GM19238 (cell line): Measurements from ENCODE around the gene RUFY4.
"Not testable (repeated sequence)": the region's sequence is repeated elsewhere in the genome, so short reads cannot be mapped to it uniquely, and the experiment has no call there.

ENCODE experiments used
- DNase-seq: peaks from one replicate; pipeline ENCODE4 v3.0.0; 2011; ENCODE audit warnings: low spot score; ENCODE audit not compliant: insufficient read length

The RUFY4 gene

DNA sequence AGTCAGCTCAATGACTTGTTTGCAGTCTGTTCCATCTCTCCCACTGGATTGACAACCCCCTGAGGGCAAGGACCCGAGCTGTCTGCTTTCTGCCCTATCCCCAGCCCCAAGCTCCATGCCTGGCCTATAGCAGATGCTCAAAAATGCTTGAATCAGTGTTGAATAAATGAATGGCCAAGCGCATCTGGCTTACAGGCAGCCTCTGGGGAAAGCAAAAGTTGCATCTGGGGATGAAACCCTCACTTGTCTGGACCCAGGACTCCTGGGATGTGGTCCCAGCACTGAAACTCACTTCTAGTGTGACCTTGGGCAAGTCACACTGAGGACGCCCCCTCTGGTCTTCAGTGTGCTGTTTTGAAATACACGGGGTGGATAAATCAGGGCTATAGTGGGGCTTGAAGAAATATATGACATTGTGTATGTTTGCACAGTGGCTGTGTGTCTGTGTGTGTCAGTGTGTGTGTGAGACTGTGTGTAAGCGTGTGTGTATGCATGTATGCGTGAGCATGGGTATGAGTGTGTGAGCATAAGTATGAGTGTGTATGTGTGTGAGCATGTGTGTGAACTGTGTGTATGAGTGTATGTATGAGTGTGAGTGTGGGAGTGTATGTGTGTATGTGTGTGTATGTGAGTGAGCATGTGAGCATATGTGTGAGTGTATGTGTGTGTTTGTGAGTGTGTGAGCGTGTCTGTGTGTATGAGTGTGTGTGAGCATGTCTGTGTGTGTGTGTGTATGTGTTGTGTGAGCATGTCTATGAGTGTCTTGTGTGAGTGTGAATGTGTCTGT lies 38.5 kb upstream of the RUFY4 start:
- DNase-seq: no peak

DNA sequence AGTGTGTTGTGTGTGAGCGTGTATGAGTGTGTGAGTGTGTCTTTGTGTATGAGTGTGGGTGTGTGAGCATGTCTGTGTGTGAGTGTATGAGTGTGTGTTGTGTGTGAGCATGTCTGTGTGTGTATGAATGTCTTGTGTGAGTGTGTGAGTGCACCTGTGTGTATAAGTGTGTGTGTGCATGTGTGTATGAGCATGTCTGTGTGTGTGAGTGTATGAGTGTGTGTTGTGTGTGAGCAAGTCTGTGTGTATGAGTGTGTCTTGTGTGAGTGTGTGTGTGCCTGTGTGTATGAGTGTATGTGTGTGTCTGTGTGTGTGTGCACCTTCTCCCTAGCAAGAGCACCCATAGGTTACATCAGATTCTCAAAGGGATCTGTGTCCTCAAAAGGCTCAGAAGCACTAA lies 37.8 kb upstream of the RUFY4 start:
- no peak for DNase-seq

DNA sequence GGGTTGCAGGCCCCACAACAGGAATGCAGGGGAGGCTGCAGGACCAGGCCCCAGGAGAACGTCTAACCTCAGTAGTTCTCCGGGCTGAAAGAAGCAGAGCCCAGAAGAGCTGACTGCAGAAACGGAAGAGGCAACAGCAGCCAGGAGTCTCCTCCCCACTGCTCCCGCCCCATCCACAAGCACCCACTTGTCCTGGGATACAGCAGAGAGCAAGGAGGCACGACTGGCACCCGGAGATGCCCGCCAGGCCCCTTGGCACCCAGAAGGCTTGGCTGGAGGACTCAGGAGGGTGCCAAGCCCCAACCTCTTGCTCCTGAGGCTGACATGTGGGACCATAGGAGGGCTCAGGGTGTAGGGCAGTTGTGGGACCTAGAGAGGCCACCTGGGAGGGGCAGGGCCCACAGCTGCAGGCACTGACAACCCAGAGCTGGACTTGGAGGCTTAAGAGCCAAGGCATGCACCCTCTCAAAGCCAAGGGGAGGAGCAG lies 37.2 kb upstream of the RUFY4 start:
- DNase-seq: no peak

DNA sequence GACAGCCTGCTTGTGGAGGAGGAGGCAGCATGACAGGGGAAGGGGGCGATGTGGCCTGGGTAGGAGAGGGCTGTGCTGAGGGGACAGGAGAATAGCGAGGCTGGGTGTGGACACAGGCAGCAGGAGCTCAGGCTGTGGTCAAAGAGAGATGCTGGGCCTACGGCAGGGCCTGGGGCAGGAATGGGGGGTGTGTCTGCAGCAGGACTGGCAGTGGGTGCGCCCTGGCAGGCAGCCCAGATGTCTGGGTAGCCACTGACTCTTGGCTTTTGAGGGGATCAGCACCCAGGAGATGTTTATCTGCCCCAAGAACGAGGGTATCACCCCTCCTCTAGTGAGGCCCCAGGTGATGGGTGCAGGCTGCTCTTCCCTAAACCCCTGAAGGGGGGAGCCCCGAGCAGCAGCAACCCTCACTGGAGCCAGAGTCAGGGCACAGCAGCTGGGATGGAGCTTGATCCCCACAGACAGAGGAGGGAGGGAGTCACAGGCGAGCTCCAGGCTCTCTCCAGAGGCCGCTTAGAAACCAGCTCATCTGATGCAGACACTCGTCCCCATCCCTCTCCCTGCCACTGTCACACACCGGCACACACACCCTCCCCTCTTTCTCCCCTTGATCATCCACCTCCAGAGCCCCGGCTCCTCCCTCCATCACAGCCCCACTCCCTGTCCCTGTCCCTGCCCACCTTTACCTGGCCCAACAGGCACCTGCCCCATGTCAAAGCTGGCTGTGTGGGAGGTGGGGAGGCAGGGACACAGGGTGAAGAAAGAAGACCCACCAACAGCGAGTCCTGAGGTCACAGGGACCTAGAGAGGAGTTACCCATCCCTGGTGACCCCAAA lies 36.5 kb upstream of the RUFY4 start:
- no peak for DNase-seq

DNA sequence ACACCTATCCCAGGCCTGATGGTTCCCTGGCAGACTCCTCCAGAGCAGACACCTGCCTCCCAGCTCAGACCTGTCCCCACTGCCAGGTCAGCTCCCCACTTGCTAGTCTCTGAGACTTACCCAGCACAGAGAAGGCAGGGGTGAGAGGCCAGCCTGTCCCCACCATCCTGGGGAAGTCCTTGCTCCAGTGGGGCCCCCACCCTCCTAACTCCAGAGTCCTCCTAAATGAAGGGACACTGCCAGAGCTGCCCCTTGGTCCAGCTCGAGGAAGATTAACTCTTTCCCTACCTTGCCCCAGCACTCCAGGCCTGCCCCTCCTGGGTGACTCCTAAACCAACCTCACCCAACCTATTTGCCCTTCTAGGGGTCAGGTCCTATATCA lies 35.9 kb upstream of the RUFY4 start:
- no peak for DNase-seq

DNA sequence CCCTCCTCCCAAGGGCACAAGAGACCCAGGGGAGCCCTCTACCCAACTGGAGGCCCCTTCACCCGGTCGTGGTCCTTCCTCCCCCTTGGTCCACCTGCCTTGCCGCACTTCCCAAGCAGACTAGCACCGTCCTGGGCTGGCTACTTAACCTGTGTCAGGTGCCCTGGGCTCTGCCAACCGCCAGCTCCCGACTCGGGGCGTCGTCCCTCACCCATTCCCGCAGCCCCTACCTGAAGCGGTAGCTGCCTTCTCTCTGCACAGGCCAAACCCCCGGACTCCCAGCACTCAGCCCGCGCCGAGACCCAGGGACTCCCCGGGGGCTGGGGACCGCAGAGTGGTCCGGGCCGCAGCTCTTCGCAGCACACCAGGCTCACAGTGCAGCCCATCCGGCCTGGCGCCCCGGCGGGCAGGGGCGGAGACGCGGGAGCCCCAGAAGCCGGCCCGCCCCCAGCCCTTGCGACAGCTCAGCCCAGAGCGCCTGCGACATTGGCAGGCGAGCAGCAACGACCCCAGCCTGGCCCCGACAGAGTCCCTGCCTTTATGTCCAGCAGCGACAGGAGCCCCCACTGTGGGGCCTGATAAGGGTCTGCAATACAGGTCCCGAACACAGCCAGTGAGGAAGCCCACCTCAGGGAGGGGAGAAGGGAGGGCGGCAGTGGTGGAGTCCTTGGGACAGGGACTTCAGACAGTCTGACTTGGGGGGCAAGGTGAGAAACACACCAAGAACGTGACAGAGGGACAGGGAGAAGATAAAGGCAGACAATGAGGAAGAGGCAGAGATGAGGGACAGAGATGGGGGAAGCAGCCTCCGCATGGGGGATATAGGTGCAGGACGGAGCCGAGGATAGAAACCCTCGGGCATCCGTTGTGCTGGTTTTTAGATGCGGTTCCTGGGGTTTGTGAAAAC lies 35.2 kb upstream of the RUFY4 start:
- DNase-seq: no peak

DNA sequence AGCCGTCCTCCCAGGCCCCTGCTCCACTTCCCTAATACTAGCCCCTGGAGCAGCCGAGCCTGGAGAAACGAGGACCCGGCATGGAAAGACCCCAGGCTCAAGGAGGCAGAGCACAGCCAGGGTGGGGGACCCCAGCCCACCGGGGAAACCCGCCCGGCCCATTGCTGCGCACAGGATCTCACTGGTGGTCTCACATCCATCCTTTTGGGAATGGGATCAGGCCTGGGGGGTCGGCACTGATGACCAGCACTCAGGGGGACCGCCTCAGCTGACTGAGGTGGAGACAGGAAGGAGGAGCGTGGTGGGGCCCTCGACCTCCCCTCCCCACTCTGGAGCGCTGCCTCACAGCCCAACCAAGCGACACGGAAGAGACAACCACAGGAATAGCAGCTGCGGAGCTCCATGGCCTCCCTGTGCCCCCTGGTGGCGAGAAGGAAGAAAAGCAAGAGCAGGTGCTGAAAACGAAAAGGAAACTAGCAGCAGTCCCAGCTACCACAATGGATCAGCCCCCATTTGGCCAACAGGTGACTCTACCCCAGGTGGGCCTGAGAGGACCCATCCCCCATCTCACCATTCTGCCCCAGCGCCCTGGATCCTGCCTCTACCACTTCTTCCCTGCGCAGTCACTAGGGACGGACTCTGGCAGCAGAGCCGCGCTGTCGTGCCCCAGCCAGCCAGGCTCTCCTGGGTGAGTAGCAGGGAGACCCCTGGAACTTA lies 34.4 kb upstream of the RUFY4 start:
- DNase-seq: peak; percentile 54

DNA sequence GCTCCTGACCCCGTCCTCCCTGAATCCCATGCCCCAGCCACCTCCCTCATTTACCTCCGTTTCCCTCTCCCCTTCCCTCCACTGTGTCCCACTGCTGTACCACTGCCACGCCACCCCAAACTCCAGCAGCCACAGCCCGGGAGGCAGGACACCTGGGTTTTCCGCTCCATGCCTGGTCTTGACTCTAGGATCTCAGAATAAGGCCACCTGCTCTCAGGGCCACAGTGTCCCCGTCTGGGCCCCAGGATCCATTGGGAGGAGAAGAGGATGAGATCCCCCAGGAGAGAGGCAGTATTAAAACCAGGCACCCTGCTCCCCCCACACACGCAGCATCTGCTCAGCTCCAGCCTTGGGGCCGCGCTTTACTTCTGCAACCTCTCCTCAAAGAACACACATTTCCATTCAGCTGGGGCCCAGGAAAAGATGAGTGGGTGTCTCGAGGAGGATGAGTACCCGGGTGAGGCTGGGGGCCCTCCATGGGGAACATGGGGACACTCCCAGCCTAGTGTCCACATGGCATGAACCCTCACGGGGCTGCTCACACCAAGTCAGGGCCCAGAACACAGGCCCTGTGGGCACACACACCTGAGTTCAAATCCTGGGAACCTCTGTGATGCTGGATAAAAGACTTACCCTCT lies 33.5 kb upstream of the RUFY4 start:
- no peak for DNase-seq

DNA sequence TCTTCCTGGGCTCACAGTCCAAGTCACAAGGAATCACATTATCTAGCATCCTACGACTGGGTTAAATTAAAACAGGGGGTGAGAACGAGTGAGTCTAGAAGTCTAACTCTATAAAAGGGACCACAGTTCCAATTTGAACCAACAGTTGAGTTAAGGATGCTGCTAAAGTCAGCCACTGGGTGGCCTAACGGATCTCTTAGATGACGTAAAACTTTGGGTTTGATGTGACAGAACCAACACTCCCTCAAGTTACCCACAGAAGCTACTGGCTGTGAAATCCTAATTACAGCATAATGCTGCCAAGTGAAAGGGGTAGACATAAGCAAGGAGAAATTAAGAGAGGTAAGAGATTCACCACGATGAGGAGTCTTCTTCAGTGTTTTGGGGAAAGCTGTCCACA lies 32.7 kb upstream of the RUFY4 start:
- DNase-seq: no peak

DNA sequence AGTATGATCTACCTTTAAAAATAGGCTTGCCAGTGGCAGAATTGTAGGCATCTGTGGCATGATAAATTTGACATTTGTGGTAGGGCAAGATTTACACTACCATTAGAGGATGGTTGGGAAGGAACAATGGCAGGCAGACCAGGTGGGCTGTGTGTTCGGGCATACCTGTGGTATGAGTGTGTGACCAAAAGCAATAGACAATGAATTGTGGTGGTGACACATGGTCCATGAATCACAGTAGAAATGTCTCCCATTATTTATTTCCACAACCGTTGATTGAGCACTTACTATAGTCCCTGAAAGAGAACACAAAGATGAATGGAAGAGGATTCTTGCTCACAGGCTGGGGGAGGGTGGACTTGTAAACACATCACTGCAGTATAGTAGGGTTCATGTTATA lies 29.9 kb upstream of the RUFY4 start:
- no peak for DNase-seq

DNA sequence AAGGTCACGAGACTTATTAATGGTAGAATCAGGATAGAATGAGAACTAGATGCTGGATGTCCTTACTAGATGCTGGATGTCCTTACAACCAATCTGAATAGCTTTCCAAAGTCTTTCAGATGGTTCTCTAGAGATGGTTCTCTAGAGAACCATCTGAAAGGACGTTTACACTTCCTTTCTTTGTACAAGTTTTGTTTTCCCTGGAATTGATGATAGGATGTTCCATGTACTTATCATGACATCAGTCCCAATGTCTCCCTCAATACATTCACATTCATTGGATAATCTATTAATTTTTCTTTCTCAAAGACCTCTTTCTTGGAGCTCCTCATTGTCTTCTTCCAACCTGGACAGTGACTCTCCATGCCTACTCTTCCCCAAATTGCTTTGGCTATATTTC lies 28.2 kb upstream of the RUFY4 start:
- no peak for DNase-seq

DNA sequence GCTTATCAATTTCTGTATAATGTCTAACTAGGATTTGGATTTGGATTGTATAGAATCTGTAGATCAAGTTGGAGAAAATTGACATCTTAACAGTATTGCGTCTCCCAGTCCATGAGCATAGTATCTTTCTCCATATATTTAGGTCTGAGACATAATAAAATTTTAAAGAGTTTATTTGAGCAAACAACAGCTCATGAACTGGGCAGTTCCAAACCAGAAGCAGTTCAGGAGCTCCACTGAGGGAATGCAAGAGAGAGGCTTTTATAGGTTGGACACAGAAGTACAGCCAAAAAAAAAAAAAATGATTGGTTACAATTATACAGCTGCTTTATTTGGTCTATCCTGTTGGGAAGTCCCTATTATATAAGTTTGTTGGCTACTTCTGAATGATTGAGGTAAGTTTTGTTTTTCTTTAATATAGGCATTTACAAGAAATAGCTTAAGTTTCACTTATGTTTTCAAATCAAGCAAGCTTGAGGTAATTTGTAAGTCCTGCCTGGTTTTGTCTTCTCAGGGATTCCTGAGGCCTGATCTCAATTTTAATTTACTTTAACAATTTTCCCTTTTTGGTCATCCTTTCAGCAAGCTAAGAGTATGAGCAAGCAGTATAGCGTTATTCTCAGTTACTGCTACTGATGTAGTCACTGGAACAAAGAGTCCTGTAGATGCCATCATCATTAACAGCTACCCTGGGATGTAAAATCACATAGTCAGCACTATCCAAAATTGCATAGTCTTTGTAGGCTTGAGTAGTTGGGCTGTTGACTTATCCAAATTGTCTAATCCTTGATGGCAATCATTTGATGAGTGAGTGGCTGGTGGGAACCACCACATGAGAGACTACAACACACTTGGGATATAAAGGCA lies 27.5 kb upstream of the RUFY4 start:
- DNase-seq: no peak

DNA sequence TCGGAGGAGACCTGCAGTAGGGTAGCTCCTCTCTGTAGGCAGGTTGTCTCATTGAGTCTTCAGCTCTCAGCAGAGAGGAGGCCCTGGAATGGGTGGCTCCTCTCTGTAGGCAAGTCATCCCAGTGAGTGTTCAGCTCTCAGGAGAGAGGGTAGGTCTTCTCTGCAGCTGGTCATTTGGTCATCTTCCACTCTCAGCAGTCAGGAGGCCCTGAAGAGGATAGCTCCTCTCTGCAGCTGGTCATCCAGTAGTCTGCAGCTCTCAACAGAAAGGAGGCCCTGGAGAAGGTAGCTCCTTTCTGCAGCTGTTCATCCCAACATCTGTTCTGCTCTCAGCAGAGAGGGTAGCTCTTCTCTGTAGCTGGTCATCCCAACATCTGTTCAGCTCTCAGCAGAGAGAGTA lies 26.0 kb upstream of the RUFY4 start:
- no peak for DNase-seq

DNA sequence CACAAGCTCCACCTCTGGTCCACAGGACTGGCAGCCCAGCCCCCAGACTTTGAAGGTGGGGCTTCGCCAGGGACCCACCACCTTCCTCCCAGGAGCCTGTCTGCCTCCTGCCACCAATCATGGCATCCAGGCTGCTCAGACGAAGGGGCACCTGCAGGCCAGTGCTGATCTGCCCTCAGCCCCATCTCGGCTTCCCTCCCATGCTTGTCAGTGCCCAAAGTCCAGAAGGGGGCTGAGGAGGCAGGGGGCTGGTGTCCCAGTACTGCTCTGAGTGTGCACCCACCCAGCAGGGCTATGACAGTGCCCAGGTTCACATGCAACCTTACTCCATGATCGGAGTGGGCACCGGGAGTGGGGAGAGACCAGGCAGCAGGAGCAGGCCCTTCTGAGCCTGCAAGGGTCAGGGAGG lies 25.3 kb upstream of the RUFY4 start:
- DNase-seq: no peak

DNA sequence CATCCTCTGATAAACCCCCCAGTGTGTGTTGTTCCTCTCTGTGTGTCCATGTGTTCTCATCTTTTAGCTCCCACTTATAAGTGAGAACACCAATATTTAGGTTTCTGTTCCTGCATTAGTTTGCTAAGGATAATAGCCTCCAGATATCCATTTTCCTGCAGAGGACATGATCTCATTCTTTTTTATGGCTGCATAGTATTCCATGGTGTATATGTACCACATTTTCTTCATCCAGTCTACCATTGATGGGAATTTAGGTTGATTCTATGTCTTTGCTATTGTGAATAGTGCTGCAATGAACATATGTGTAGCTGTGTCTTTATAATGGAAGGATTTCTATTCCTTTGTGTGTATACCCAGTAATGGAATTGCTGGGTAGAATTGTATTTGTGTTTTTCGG lies 24.5 kb upstream of the RUFY4 start:
- not testable (repeated sequence) for DNase-seq

DNA sequence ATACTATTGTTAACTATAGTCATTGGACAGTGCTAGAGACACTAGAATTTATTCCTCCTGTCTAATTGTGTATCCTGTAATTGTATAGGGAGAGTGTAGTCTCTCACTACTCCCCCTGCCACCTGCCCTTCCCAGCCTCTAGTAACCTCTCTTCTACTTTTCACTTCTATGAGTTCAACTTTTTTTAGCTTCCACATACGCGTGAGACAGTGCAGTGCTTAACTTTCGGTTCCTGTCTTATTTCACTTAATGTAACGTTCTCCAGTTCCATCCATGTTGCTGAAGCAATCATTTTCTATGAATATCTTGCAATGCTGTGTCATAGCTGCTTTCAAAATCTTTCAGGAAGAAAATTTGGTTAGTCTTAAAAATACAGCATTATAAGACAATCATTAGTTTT lies 22.8 kb upstream of the RUFY4 start:
- no peak for DNase-seq

DNA sequence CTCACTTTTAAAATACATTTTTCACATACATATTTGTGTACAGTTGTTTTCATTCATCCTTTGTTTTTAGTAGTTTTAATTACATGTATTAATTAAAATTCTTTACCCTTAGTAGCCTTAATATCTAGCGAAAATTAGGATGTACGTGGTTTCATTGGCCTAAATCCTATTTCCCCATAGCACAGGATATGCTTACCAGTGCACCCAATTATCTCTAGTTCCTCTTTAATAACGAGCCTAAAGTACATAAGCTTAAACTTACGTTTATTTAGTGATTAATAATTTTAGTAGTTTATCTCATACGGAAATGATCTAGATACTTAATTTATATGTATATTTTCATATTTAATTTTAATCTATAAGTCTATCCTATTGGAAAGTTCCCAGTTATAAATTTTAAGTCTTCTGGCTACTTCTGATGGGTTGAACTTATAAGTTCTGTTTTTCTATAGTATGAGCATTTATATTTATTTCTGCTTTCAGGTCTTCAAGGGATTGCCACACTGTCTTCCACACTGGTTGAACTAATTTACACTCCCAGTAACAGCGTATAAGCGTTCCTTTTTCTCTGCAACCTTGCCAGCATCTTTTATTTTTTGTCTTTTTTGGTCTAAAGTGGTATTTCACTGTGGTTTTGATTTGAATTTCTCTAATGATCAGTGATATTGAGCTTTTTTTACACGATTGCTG lies 21.4 kb upstream of the RUFY4 start:
- no peak for DNase-seq

DNA sequence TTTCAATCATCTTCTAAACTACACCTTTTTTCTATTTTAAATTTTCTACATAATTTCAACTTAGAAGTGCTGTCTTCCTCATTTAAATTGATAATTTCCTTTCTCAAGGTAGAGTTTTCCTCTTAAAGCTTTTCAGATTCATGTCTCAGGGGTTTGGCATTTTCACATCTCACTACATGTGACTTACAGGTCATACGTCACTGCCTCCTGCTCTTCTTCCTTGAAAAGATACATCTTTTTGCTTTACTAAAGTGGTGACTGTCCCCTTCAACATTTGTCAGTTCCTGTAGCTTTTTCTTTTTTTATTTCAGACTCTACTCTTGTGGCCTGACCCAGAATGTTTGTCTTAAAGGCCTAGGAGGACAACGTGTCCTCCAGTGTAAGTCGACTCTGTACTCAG lies 17.1 kb upstream of the RUFY4 start:
- DNase-seq: no peak

DNA sequence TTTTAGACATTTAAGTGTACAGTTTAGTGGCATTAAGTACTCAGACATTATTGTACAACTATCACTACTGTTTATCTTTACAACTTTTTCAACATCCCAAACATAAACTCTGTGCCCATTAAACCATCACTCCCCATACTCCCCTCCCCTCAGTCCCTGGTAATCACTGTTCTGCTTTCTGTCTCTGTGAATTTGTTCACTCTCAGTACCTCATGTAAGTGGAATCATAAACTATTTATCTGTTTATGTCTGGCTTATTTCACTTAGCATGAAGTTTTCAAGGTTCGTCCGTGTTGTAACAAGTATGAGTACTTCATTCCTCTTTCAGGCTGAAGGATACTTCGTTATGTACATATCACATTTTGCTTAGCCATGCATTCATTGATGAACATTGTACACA lies 9.8 kb upstream of the RUFY4 start:
- DNase-seq: no peak
